ENCODE measurements around the gene RASGRP2. TPM values are rescaled to one million over a fixed set of nuclear protein-coding genes. Genes with fewer than 3 reads are reported as not detected.

Gene RASGRP2
- polyA plus RNA-seq (ENCODE audit: insufficient read length), result 42.1 TPM

DNA sequence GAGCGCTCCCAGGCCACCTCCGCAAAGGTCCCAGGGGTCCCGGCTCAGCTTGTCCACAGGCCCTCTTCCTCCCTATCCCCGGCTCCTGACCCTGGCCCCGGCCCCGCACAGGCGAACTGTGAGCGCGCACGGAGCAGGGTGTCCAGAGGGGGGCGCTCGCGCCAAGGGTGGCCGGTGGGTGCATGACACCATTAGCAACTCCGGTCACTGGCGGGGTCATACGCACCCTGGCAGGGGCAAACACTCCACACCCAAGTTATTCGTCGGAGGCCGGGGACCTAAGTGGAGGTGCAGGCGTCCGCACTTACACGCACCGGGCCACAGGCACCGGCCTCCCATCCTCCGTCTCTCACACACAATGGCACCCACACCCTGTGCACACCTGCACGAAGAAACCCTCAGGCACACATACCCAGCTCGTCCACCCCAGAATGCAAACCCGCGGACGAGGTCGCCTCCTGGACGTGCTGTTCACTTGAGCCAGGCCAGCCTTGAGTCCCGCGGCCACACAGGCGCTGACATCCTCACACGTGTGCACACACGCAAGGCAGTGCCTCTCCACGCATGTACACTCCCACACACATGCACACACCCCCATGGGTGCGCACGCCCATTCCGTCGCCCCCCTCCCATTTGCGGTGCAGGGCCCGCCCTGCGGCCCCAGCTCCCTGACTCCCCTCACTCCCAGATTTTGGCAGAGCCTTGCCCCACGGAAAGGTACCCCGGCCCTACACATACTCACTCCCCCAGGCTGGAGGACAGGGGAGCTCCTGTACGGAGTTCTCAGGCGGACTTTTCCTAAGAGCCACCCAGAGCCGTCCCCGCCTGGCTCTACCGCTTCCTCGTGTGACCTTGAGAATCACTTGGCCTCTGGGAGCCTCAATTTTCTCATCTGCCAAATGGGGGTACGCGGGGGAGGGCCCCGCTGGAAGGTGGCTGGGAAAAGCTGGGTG is at the start of gene RASGRP2:
TSS of gene RASGRP2 (minus strand) at position 552 of the 953 bp plus-strand sequence. CDS start 1,276 bp downstream, outside the sequence.
- no peak for DNase-seq (ENCODE audit: low read depth)

DNA sequence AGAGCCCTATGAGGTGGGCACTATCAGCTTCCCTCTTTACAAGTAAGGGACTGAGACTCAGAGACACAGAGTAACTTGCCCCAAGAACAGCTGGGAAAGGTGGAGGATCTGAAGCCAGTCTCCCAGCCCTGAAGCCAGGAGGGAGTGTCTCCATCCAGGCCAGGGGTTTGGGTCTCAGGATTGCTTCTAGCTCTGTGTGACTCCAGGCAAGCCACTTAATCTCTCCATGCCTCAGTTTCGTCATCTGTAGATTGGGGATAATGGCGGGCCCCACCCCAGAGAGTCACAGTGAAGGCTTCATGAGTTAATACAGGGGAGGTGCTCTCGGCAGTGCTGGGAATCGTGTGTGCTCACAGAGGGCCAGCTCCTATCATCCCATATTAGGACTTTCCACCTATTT is 48.5 kb upstream of the RASGRP2 start:
- no peak for DNase-seq (ENCODE audit: low read depth)

DNA sequence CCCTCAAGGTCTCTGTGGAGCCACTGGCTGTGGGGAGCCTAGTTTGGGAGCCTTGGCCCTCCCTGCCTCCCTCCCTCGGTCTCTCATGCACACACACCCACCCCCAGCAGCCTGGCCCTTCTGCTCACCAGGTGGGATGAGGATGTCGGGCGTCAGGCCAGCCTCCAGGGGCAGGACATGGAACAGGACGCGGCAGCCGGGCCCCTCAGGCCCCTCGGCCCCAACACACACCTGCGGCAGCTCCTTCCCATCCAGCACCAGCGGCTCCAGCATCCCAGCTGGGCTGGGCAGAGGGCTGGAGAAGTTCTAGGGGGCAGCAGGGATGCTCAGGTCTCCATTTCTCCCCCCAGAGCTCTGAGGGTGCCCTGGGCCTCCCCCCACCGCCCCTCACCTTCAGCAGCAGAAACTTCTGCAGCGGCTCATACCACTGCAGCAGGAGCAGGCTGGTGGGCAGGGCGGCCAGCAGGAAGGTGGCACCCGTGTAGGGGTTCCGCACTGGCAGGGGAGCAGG is 47.9 kb upstream of the RASGRP2 start:
- DNase-seq (ENCODE audit: low read depth), result no peak

DNA sequence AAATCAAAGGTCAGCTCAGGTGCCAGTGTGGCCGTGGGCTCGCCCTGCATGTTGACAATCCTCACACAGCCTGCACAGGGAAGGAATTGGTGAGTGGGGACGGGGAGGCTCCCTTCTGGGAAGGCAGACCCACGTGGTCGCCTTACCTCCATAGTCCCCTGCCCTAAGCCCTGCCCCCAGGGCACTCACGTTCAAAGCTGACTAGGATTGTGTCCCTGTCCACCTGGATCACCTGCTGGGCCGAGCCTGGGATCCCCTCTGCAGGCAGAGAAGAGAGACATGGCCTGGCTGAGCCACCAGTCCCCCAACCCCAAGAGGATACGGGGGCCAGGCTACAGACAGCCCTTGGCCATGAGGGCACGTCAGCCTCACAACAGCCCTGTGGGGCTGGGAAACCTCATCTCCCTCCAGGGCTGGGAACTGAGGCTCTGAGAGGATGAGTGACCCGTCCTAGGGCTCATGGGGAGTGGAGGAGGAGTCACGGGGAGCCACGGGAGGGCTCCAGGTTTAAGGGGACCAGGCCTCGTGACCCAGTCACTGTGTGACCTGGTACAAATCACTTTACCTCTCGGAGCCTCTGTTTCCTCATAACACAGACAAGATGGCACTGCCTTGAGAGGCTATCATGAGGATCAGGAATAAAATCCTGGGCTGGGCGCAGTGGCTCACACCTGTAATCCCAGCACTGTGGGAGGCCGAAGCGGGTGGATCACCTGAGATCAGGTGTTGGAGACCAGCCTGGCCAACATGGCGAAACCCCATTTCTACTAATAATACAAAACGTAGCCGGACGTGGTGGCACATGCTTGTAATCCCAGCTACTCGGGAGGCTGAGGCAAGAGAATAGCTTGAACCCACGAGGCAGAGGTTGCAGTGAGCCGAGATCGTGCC is 46.5 kb upstream of the RASGRP2 start:
- DNase-seq (ENCODE audit: low read depth), result no peak

DNA sequence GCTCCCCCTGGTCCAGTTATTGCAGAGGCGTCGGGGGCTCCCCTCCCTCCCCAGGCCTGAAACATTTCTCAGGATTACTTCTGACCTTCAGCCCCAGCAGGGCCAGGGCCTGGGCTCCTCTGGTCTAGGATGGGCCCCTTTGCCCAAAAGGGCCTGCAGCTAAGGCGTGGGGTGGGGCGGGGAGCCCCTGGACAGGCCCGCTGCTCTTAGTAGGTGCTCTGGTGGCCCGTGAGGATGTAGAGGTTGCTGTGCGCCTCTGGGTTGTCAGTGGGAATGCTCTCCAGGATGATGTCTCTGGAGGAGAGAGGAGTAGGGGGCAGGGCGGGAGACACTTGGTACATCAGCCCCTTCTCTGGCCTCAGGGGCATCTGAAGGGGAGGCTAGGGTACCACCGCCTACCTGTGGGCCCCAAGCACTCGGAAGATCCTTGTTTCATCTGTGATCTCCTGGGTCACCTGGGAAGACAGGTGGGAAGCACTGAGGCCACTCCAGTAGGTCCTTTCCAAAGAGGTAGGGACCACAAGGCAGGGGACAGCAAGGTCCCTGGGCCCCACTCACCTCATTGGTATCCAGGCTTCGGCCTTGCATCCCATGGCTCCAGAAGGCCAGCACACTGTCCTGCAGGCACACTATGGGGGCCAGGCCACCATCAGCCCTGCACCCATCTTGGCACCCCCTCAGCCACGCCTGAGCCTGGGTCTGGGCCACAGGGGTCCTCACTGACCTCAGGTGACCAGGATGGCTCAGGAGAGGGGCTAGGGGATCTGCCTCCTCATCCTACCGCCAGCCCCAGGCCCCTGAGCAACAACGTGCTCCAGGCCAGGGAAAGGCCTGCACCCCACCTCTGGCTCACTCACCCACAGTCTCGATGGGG is 45.6 kb upstream of the RASGRP2 start:
- DNase-seq (ENCODE audit: low read depth), result no peak

DNA sequence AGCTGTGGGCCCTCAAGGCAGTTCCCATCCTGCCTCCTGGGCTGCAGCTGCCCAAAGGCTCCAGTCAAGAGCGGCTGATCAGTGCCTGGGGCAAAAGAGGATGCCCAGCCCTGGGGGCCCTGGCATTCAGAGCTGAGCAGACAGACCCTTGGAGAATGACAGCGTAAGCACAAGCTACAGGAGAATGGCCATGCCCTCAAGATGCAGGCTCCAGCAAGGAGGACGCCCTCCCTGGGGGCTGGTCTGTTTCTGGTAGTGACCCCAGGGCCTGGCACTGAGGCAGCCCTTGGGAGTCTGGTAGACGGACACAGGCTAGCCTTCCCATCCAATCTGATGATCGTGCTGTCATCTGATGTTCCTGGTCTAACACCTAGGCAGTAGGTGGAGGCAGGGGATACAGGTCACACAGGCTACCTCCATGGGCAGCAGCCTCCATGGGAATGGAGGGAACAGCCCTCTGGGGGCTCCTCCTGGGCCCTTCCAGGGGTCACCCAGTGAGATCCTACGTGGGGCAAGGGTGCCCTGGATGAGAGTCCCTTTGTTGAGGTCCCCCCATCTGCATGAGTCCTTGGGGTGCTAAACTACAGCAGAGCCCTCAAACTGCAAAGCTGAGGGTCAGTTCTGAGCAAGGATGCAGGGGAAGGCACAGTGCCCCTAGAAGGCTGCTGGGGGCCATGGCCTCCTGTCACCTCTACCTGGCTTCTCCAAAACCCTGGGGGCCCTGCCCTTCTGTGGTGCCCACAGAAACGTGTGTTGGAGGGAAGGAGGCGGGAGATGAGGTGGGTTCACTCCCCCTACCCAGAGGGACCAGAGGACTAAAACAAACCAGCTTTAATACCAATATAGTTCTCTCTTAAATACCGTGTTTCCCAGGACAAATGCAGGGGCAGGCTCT is 44.6 kb upstream of the RASGRP2 start:
- DNase-seq (ENCODE audit: low read depth), result no peak

DNA sequence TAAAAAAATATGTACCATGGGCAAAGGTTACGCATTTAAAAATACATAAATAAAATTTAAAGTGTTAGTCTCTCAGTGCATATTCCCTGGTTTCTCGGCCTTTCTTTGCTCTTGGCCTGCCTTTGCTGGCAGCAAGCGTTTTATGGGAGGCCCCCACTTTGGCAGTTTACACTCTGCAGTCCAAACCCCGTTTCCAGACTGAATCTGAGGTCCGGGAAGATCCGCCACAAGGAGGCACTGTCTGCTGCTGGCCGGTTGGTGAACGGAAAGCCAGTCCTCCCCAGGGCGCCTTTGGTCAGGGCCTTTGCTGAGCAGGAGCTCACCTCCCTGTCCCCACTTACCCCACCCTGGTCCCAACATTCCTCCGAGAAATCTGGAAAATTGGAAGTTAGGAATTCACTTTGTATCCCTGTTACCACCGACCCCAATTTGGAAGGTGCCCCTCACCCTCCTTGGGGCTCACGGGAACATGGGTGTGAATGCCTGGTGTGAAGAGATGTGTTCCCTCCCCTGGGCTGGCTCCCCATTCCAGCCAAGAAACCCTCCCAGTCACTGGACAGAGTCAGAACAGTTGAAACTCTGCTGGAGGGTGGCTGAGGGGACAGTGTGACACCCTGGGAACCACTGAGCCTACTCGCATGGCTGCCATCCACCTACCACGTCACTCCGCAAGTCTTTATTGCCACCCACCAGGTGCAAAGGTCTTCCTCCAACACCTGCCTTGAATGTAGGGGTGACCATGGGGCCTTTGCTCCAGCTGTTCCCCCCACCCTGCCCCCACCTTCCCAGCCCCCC is 43.8 kb upstream of the RASGRP2 start:
- no peak for DNase-seq (ENCODE audit: low read depth)

DNA sequence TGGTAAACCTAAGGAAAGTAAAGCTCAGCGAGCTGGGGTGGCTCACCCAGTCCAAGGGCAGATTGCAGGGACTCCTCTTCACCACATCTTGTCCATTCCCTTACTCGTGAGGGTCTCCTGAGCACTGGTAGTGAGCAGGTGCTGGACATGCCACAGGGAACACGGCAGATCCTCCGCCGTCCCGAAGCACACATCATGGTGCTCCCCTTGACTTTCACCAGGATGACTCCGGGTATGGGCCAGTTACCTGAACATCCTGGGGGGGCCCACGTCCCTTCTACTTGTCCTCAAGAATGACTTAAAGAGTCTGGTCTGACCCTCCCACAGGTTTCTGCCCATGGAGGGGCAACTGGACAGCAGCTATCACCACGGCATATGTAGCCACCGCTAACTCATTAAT is 42.4 kb upstream of the RASGRP2 start:
- no peak for DNase-seq (ENCODE audit: low read depth)

DNA sequence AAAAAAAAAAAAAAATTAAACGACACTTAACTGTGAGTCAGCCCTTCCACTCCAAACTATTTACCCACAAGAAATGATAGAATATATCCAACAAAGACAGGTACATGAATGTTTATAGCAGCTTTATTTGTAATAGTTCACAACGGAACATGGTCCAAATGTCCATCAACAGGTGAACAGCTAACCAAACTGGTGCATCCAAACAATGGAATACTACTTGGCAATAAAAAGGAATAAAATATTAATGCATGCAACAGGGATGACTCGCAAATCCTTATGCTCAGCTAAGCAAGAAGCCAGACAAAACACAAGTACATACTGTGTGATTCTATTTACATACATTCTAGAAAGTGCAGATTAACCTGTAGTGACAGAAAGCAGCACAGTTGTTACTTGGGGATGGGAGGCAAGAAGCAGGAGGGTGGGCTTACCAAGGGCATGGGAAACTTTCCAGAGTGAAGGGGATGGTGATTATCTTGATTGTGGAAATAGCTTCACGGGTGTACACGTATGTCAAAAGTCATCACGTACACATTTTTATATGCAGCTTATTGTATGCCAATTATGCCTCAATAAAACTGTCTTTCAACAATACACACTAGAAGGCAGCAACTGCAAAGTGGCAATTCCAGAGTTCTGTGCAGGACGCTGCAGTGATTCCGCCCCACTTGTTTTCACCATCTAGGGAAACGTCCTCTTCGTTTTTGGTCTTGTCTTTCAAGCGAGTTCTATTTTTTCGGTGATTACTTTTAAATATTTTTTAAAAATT is 41.1 kb upstream of the RASGRP2 start:
- DNase-seq (ENCODE audit: low read depth), result no peak

DNA sequence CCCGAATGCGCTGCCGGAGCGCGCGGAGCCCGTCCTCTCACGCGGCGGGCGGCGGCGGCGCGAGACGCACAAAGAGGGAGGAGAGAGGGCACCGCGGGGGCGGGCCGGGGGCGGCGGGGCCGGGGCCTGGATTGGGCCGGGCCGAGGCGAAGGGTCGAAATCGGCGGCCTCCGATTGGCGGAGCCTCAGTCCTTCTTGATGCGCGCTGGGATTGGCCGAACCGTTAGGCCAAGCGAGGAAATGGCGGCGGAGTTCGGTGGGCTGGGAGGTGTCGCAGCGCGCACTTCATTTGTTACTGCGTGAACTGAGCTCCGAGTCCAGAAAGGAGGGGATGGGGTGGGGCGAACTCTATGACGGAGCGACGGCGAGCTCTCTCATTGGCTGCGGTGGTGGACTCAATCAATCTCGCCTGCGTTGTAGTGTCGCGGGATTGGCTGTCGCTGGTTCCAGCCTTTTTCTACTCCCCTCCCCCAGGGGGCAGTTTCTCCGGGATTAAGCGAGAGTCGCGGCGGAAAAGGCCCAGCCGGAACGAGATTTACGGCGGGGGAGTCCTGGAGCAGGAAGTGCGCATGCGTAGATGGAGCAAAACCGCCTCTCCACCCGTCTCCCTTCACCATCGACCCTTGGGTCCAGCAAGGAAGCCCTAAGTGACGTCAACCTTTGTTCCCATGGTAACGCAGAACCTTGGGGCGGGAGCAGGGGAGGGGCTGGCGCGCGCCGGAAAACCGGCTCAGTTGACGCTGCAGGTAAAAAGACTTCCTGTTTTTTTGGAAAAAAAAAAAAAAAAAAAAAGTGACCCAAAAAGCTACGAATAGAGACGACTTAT is 34.7 kb upstream of the RASGRP2 start, which contains the start of gene SF1:
TSS of gene SF1 (minus strand) at position 70 of the 826 bp plus-strand sequence. CDS start 150 bp downstream, outside the sequence.
- peak; percentile 99 for DNase-seq (ENCODE audit: low read depth)

DNA sequence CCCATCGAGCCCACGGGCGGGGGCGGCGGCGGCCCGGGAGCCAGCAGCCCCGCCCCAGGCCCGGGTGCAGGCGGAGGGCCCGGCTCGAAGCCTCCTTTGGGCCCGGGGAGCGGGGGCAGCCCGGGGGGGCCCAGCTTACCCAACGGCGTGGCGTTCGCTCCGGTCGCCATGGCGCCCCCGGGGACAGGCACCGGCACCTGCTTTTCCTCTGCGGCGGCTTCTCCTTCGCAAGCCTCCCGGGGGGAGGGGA is 34.2 kb upstream of the RASGRP2 start:
- DNase-seq (ENCODE audit: low read depth), result no peak

DNA sequence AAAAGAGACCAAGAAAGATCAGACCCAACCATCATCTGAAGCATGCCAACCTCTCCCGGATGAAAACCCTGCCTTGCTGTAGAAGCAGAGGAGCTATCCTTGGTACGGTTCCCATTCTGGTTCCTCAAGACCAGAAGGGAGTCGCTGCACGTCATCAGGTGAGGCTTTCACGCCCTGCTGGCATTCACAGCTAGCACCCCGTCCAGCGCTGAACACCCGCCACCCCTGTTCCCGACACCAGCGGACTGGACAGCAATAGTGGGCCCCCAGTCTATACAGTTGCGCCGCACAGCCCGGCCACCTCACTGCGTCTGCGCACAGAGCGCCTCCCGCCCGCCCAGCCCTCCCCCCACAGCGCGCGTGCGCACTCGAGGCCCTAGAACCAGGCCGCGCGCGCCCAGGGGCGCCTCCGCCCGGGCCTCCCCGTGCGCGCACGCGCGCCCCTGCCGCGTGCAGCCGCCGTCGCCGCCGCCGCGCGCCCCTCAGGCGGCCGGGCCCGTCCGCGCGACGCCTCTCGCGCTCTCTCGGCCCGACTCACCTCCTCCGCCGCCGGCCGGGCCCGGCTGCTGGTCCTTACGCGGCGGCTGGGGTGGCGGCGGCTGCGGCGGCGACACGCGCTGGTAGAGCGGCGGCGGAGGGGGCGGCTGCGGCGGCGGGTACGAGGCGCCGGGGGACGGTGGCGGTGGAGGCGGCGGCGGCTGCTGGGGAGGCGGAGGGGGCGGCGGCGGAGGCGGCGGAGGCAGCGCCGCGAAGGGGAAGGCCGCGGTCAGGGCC is 33.7 kb upstream of the RASGRP2 start:
- DNase-seq (ENCODE audit: low read depth), result peak; percentile 73

DNA sequence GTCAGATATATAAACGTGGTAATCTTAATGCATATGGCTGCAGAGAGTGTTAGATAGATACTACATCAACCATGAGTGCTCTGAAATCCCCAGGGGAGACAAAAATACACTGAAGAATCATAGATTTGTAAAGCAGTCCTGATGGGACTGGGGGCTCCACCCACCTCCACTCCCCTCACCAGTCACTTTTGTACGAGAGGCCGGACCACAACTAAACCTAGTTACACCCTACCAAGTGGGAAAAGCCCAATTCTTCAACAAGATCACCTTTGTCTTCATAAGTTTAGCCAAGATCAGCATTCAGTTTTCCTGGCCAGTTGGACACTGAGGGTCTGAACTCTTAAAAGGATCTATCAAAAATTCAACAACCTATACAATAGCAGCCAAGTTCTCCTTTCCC is 32.9 kb upstream of the RASGRP2 start:
- DNase-seq (ENCODE audit: low read depth), result no peak

DNA sequence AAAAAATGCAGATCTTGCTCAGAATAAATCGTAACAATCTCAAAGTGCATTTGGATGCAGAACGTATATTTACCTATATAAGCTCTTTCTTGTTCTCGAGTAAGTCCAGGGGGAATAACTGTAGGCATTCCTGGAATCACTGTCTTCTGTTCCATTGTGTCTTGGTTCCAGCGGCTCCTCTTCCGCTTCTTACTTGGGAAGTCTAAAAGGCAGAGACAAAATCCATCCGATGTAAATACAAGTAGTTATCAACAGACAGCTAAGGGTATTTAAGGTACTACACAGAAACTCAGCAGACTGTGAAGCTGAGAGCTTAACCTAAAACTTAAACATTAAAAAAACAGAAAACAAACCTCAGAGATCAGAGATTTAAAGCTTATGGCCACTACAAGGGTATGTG is 32.5 kb upstream of the RASGRP2 start:
- no peak for DNase-seq (ENCODE audit: low read depth)

DNA sequence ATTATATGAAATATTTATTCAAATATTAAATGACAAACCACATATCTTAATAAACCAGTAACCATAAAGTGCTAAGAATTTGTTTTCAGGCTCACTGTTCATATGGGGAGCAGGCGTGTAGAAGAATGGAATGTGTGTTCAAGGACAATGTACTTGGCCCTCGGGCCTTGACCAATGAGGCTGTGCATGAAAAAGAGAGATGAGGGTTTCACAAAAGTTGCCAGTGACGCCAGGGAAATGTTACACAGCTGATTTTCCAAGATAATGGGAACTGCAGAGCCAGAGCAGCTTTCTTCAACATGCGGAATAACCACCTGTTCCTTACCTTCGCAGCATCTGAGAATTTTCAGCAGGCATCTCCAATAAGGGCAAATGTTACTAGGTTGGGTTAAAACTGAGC is 30.2 kb upstream of the RASGRP2 start:
- DNase-seq (ENCODE audit: low read depth), result no peak

DNA sequence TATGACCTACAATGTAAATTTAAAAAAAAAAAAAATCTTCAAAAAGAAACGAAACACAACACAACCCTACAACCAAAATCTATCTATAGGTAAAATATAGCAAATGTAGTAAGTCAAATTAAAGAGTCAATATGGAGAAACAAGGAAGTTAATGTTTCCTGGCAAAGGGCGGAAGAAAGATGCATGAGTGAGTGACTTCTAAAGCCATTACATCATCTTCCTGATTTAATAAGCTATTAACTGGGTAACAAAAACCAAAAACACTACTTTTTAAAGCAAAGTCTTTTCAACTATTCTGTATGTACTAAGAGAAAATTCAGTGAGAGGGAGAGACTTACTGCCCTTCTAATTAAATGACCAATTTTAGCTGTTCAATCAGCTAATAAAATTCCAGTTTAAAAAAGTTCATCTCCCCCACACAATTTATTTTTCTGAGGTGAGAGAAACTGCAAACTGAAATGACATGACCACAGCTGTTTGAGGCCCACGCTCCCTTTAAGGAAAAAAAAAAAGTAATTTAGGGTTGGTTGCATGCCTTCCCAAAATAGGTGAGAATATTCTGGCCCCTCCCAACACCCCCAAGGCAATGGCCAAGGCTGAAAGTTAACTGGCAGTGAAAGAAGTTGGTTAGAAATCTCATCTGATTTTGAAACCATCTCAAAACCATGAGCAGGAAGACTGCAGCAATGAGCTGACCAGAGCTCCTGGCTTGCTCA is 28.5 kb upstream of the RASGRP2 start:
- no peak for DNase-seq (ENCODE audit: low read depth)

Data from forelimb muscle (tissue), 1 donor.